ENCODE data around the gene GPR55.

Gene GPR55

GRCh38 chr2:230934231-230935129, 9.4 kb upstream of the GPR55 start:
- no peak for DNase-seq (ENCODE audit: low read depth)

- DNase-seq (ENCODE audit: low read depth): no peak
Observed at GRCh38 chr2:230933521-230934180, 8.6 kb upstream of the GPR55 start.

GRCh38 chr2:230932556-230933511, 7.8 kb upstream of the GPR55 start:
- DNase-seq (ENCODE audit: low read depth): no peak

- no peak for DNase-seq (ENCODE audit: low read depth)
Observed at GRCh38 chr2:230931556-230932231, 6.7 kb upstream of the GPR55 start.

GRCh38 chr2:230930928-230931555, 6.0 kb upstream of the GPR55 start:
- no peak for DNase-seq (ENCODE audit: low read depth)

- no peak for DNase-seq (ENCODE audit: low read depth)
Observed at GRCh38 chr2:230930149-230930780, 5.2 kb upstream of the GPR55 start.

- no peak for DNase-seq (ENCODE audit: low read depth)
Observed at GRCh38 chr2:230929381-230930148, 4.5 kb upstream of the GPR55 start.

- no peak for DNase-seq (ENCODE audit: low read depth)
Observed at GRCh38 chr2:230928701-230929380, 3.8 kb upstream of the GPR55 start.

GRCh38 chr2:230927711-230928341, 2.8 kb upstream of the GPR55 start:
- no peak for DNase-seq (ENCODE audit: low read depth)

GRCh38 chr2:230925879-230926765, 1.1 kb upstream of the GPR55 start:
- no peak for DNase-seq (ENCODE audit: low read depth)

GRCh38 chr2:230925443-230925878, 419 bp upstream of the GPR55 start:
- DNase-seq (ENCODE audit: low read depth): no peak

GRCh38 chr2:230924092-230924469, 961 bp downstream of the GPR55 start:
- no peak for DNase-seq (ENCODE audit: low read depth)

GRCh38 chr2:230922951-230923717, 1.9 kb downstream of the GPR55 start:
- no peak for DNase-seq (ENCODE audit: low read depth)

- no peak for DNase-seq (ENCODE audit: low read depth)
Observed at GRCh38 chr2:230921806-230922595, 3.0 kb downstream of the GPR55 start.

GRCh38 chr2:230920167-230920566, 4.9 kb downstream of the GPR55 start:
- no peak for DNase-seq (ENCODE audit: low read depth)

GRCh38 chr2:230919681-230920080, 5.4 kb downstream of the GPR55 start:
- DNase-seq (ENCODE audit: low read depth): no peak

Data from stimulated activated CD8-positive, alpha-beta memory T cell treated with anti-CD3 and anti-CD28 coated beads, Interleukin-7, amount 100 ng/mL, for 24 hours (primary cell).